Adrenal gland (tissue), 12 donors: ENCODE data around the gene PCED1A. TPM values are rescaled to one million over a fixed set of nuclear protein-coding genes. Genes with fewer than 3 reads are reported as not detected.

Experiments used
- DNase-seq, 7 donors: peaks; one replicate each; pipeline ENCODE4 v3.0.0-alpha.2; 2019 to 2020
- H3K27ac ChIP-seq, 5 donors: fragments of 200-600 bp; sonication (generic) in 4 of 5; 1 replicate in 3 of 5; 2 replicates in 2 of 5; pipeline versions ENCODE4 v1.5.1 to v1.8.0; 2016 to 2020; ENCODE audit warnings: mild to moderate bottlenecking in 1 of 5
- H3K27me3 ChIP-seq: fragments of 200-600 bp; 2 replicates; pipeline ENCODE4 v1.8.0; 2021
- H3K36me3 ChIP-seq, 2 donors: fragments of 200-600 bp; replicated peaks in 1 of 2; 1 replicate in 1 of 2; 2 replicates in 1 of 2; pipeline versions ENCODE4 v1.5.1 to v1.8.0; 2018 to 2022
- H3K4me1 ChIP-seq, 2 donors: fragments of 200-600 bp; replicated peaks in 1 of 2; 1 replicate in 1 of 2; 2 replicates in 1 of 2; pipeline versions ENCODE4 v1.5.1 to v1.8.0; 2018 to 2021
- H3K4me3 ChIP-seq, 4 donors: fragments of 200-600 bp; sonication (generic) in 3 of 4; one replicate each; pipeline ENCODE4 v1.5.1; 2016 to 2018
- H3K9me3 ChIP-seq, 3 donors: fragments of 200-600 bp; sonication (generic) in 1 of 3; replicated peaks in 1 of 3; 1 replicate in 2 of 3; 2 replicates in 1 of 3; pipeline versions ENCODE4 v1.5.1 to v1.8.0; 2016 to 2021
- CTCF ChIP-seq, 6 experiments: fragments of 450-650 bp in 4 of 6; fragments of 200-600 bp in 2 of 6; sonication (generic) in 1 of 6; IDR thresholded peaks; 1 replicate in 5 of 6; 2 replicates in 1 of 6; pipeline versions ENCODE4 v1.5.1 to v1.8.0; 2016 to 2021; ENCODE audit warnings: antibody characterized with exemption in 6 of 6, mild to moderate bottlenecking in 2 of 6, moderate library complexity in 1 of 6
- POLR2A ChIP-seq, 2 donors: fragments of 450-650 bp; IDR thresholded peaks; one replicate each; pipeline ENCODE4 v1.6.1; 2017; ENCODE audit warnings: antibody characterized with exemption in 2 of 2, mild to moderate bottlenecking in 2 of 2, moderate library complexity in 1 of 2
- WGBS, 4 donors: extraction: QIAGEN DNeasy Blood & Tissue Kit in 2 of 4; methylation state at CpG; one replicate each; pipeline versions ENCODE4 v1.1.5 to v1.1.7; 2013 to 2017; 5-methylcytosine and 5-hydroxymethylcytosine counted together
- intact Hi-C, 2 donors: fragments of 100-400 bp; cut with DNase I; formaldehyde crosslinking; loops; one replicate each; pipeline versions ENCODE4 v1.14.1 to v1.15.0; 2022 to 2023
- polyA plus RNA-seq, 3 donors: library from polyadenylated mRNA; stranded (reverse); fragments of 200-250 nt in 2 of 3; fragments of 350-450 nt in 1 of 3; fragmentation: Illumina TruSeq in 1 of 3; extraction: RNeasy Lipid Tissue Mini Kit (QIAGEN cat#74804) in 1 of 3; gene quantifications; one replicate each; pipeline ENCODE4 v1.2.3, GENCODE V29; 2013 to 2014
- total RNA-seq, 9 donors: library from RNA; depleted of rRNA in 4 of 9; stranded (reverse); fragments of >200 nt in 4 of 9; fragments of 120-200 nt in 1 of 9; fragmentation: NEBNext Ultra II Directional in 1 of 9; extraction: Animal tissue kit (Norgen Biotek cat#: 25700) in 1 of 9; gene quantifications; one replicate each; pipeline versions ENCODE4 v1.1.0 to v1.2.4, GENCODE V29; 2013 to 2023
- donor health status: healthy with polysubstance abuse.
- donor health status: Bipolar disorder and iron deficiency.
- donor health status: DM: yes; HTN: yes; CAD: no.
- donor health status: DM: no; HTN: no; CAD: no.
- donor health status: DM: no; HTN: no; CAD: no.
- donor health status: DM: yes; HTN: yes; CAD: no.

PCED1A gene
- total and polyA plus RNA-seq, 12 donors: 9.6 to 244 (median 46.3) TPM

- H3K4me1 ChIP-seq: peaks cover 7 to 27% of the 10 kb centered on the region in 2 donors
- no peaks in the 10 kb centered on the region for H3K9me3 ChIP-seq
- H3K27me3 ChIP-seq: no peaks in the 10 kb centered on the region
- 84 to 95% (median 88%) methylated on average over 3 of the region's 3 CpGs for WGBS, 4 donors
- no peak overlapping the region for H3K4me3 ChIP-seq
- no peak for DNase-seq
- H3K36me3 ChIP-seq: no peaks in the 10 kb centered on the region
- intact Hi-C loops: loop anchor here in 1 of 2 donors (10.0 kb wide), 1 partner anchor 86 kb away; no protein-coding TSS in a partner anchor
- TF ChIP-seq POLR2A (IDR thresholded peaks at IDR 0.05) (no peak), CTCF (IDR thresholded peaks at IDR 0.05) (no peak)
- no peak overlapping the region for H3K27ac ChIP-seq
These were observed 38.7 kb upstream of the PCED1A start for GRCh38 chr20:2879146-2879545.

- TF ChIP-seq CTCF (IDR thresholded peaks at IDR 0.05): no peak
- TF ChIP-seq POLR2A (IDR thresholded peaks at IDR 0.05): no peak
- H3K36me3 ChIP-seq: no peaks in the 10 kb centered on the region
- intact Hi-C loops: loop anchor here in 1 of 2 donors (10.0 kb wide), 1 partner anchor 86 kb away; no protein-coding TSS in a partner anchor
- no peak for DNase-seq
- H3K27me3 ChIP-seq: no peaks in the 10 kb centered on the region
- no peak overlapping the region for H3K4me3 ChIP-seq
- 95 to 100% (median 98%) methylated on average over 1 of the region's 1 CpG for WGBS, 4 donors
- H3K4me1 ChIP-seq: peaks cover 9 to 29% of the 10 kb centered on the region in 2 donors
- no peaks in the 10 kb centered on the region for H3K9me3 ChIP-seq
- H3K27ac ChIP-seq: no peak overlapping the region
These were observed 38.1 kb upstream of the PCED1A start for GRCh38 chr20:2878515-2878914.

GRCh38 chr20:2875690-2876203 is 35.3 kb upstream of the PCED1A start:
- TF ChIP-seq CTCF (IDR thresholded peaks at IDR 0.05): no peak
- no peak for TF ChIP-seq POLR2A (IDR thresholded peaks at IDR 0.05)
- Histone ChIP-seq H3K9me3 (no peaks in the 10 kb centered on the region), H3K27ac (no peak overlapping the region), H3K36me3 (no peaks in the 10 kb centered on the region), H3K4me1 (peaks cover 3 to 52% of the 10 kb centered on the region in 2 donors), H3K27me3 (no peaks in the 10 kb centered on the region), H3K4me3 (no peak overlapping the region)
- intact Hi-C loops: loop anchor here in 1 of 2 donors (10.0 kb wide), 1 partner anchor 89 kb away; no protein-coding TSS in a partner anchor
- DNase-seq: no peak
- WGBS, 4 donors: 91 to 94% (median 94%) methylated on average over 5 of the region's 5 CpGs

- no peaks in the 10 kb centered on the region for H3K27me3 ChIP-seq
- intact Hi-C loops: loop anchor here in 1 of 2 donors (10.0 kb wide), 1 partner anchor 90 kb away; no protein-coding TSS in a partner anchor
- peak overlapping the region in 2 of 4 donors; percentile 96 to 98 for H3K4me3 ChIP-seq
- WGBS, 4 donors: 26 to 41% (median 38%) methylated on average over 7 of the region's 7 CpGs
- H3K4me1 ChIP-seq: peaks cover 3 to 50% of the 10 kb centered on the region in 2 donors
- TF ChIP-seq CTCF (IDR thresholded peaks at IDR 0.05) (no peak), POLR2A (IDR thresholded peaks at IDR 0.05) (no peak)
- DNase-seq: no peak
- no peaks in the 10 kb centered on the region for H3K36me3 ChIP-seq
- no peak overlapping the region for H3K27ac ChIP-seq
- H3K9me3 ChIP-seq: no peaks in the 10 kb centered on the region
These were observed 34.0 kb upstream of the PCED1A start for GRCh38 chr20:2874456-2874855.
